Measurements from ENCODE around the gene IL17REL.

- no peak for TF ChIP-seq POLR2AphosphoS5 (IDR thresholded peaks at IDR 0.05; ENCODE audit: insufficient read depth in 1 of 2, low read depth in 1 of 2)
- no peak for TF ChIP-seq CTCF (IDR thresholded peaks at IDR 0.05)
- no peak for TF ChIP-seq POLR2A (IDR thresholded peaks at IDR 0.05)
These were observed 37.0 kb upstream of the IL17REL start for GRCh38 chr22:50049299-50050195.
